H9 (cell line): ENCODE results near the gene CDK9. TPM values are rescaled to one million over a fixed set of nuclear protein-coding genes. Genes with fewer than 3 reads are reported as not detected.
"Not testable (repeated sequence)": the region's sequence is repeated elsewhere in the genome, so short reads cannot be mapped to it uniquely, and the experiment has no call there.

ENCODE experiments used
- DNase-seq: peaks from one replicate; pipeline ENCODE4 v3.0.0-alpha.2; 2017
- H2AFZ ChIP-seq: one replicate; pipeline ENCODE4 v1.6.1; 2013; ENCODE audit warnings: mild to moderate bottlenecking, low read length, control low read depth, moderate library complexity
- H2AK5ac ChIP-seq: 2 replicates; pipeline ENCODE4 v1.6.1; 2013; ENCODE audit warnings: low read length, control low read depth, mixed read lengths; ENCODE audit not compliant: insufficient read length
- H2BK120ac ChIP-seq: one replicate; pipeline ENCODE4 v1.6.1; 2013; ENCODE audit warnings: low read depth, mild to moderate bottlenecking, low read length, control low read depth, inconsistent platforms; ENCODE audit not compliant: poor library complexity, severe bottlenecking
- H2BK12ac ChIP-seq: 2 replicates; pipeline ENCODE4 v1.6.1; 2013; ENCODE audit warnings: low read length, control low read depth, mixed read lengths, low read depth; ENCODE audit not compliant: insufficient read length
- H2BK15ac ChIP-seq: 2 replicates; pipeline ENCODE4 v1.6.1; 2013; ENCODE audit warnings: low read depth, low read length, control low read depth
- H2BK20ac ChIP-seq: one replicate; pipeline ENCODE4 v1.6.1; 2013; ENCODE audit warnings: low read depth, mild to moderate bottlenecking, low read length, control low read depth, inconsistent platforms; ENCODE audit not compliant: poor library complexity, severe bottlenecking
- H2BK5ac ChIP-seq: 2 replicates; pipeline ENCODE4 v1.6.1; 2013; ENCODE audit warnings: low read length, control low read depth, mixed read lengths; ENCODE audit not compliant: insufficient read length
- H3K14ac ChIP-seq: 2 replicates; pipeline ENCODE4 v1.6.1; 2013; ENCODE audit warnings: low read length, control low read depth; ENCODE audit not compliant: insufficient read depth
- H3K18ac ChIP-seq: 2 replicates; pipeline ENCODE4 v1.6.1; 2013; ENCODE audit warnings: low read depth, mild to moderate bottlenecking, mixed read lengths, low read length, control low read depth; ENCODE audit not compliant: insufficient read length
- H3K23ac ChIP-seq: 2 replicates; pipeline ENCODE4 v1.6.1; 2013; ENCODE audit warnings: low read length, control low read depth, mixed read lengths, low read depth; ENCODE audit not compliant: insufficient read length
- H3K23me2 ChIP-seq: 2 replicates; pipeline ENCODE4 v1.6.1; 2013; ENCODE audit warnings: low read depth, mild to moderate bottlenecking, mixed read lengths, low read length, control low read depth; ENCODE audit not compliant: insufficient read length, poor library complexity, severe bottlenecking
- H3K27ac ChIP-seq: 2 replicates; pipeline ENCODE4 v1.5.1; 2013; ENCODE audit warnings: low read length, control low read depth, mixed read lengths, low read depth; ENCODE audit not compliant: insufficient read length
- H3K27me3 ChIP-seq: 2 replicates; pipeline ENCODE4 v1.6.1; 2013; ENCODE audit warnings: low read length, control low read depth, inconsistent platforms; ENCODE audit not compliant: insufficient read depth
- H3K4ac ChIP-seq: 2 replicates; pipeline ENCODE4 v1.6.1; 2013; ENCODE audit warnings: low read depth, mild to moderate bottlenecking, control low read depth, inconsistent platforms, low read length, moderate library complexity
- H3K4me1 ChIP-seq: 2 replicates; pipeline ENCODE4 v1.6.1; 2013; ENCODE audit warnings: low read length, control low read depth, inconsistent platforms; ENCODE audit not compliant: insufficient read depth
- H3K4me2 ChIP-seq: 2 replicates; pipeline ENCODE4 v1.6.1; 2013; ENCODE audit warnings: low read length, control low read depth, mixed read lengths; ENCODE audit not compliant: insufficient read length, insufficient read depth
- H3K56ac ChIP-seq: 2 replicates; pipeline ENCODE4 v1.6.1; 2013; ENCODE audit warnings: low read depth, mild to moderate bottlenecking, mixed read lengths, low read length, control low read depth; ENCODE audit not compliant: insufficient read length
- H3K79me1 ChIP-seq: 2 replicates; pipeline ENCODE4 v1.6.1; 2013; ENCODE audit warnings: low read depth, mild to moderate bottlenecking, moderate library complexity, low read length, control low read depth, inconsistent platforms; ENCODE audit not compliant: insufficient read depth, poor library complexity, severe bottlenecking
- H3K79me2 ChIP-seq: 2 replicates; pipeline ENCODE4 v1.6.1; 2013; ENCODE audit warnings: low read length, control low read depth, inconsistent platforms; ENCODE audit not compliant: insufficient read depth
- H3K9ac ChIP-seq: 2 replicates; pipeline ENCODE4 v1.6.1; 2013; ENCODE audit warnings: low read length, control low read depth, mixed read lengths; ENCODE audit not compliant: insufficient read length; ENCODE audit errors: extremely low read depth
- H3K9me3 ChIP-seq: one replicate; pipeline ENCODE4 v1.6.1; 2013; ENCODE audit warnings: low read depth, low read length, inconsistent platforms; ENCODE audit not compliant: control insufficient read depth
- H3T11ph ChIP-seq: one replicate; pipeline ENCODE4 v1.6.1; 2013; ENCODE audit warnings: mild to moderate bottlenecking, low read length, control low read depth, inconsistent platforms
- H4K20me1 ChIP-seq: one replicate; pipeline ENCODE4 v1.6.1; 2013; ENCODE audit not compliant: control insufficient read depth, insufficient read length, insufficient read depth
- H4K5ac ChIP-seq: 2 replicates; pipeline ENCODE4 v1.6.1; 2013; ENCODE audit warnings: low read depth, mild to moderate bottlenecking, mixed read lengths, low read length, control low read depth; ENCODE audit not compliant: insufficient read length
- H4K8ac ChIP-seq: replicated peaks from 2 replicates; pipeline ENCODE4 v1.6.1; 2013; ENCODE audit warnings: low read length, control low read depth, mixed read lengths, low read depth; ENCODE audit not compliant: insufficient read length
- H4K91ac ChIP-seq: 2 replicates; pipeline ENCODE4 v1.6.1; 2013; ENCODE audit warnings: low read depth, mild to moderate bottlenecking, moderate library complexity, mixed read lengths, low read length, control low read depth; ENCODE audit not compliant: insufficient read length
- H3K27ac Mint-ChIP-seq, 3 experiments: 2 replicates in 2 of 3; 3 replicates in 1 of 3; pipeline ENCODE4 v1.8.0; 2020 to 2021; ENCODE audit warnings: mixed read lengths in 3 of 3, mild to moderate bottlenecking in 1 of 3, moderate library complexity in 1 of 3
- H3K27me3 Mint-ChIP-seq: 2 replicates; pipeline ENCODE4 v1.8.0; 2021; ENCODE audit warnings: low read depth, mild to moderate bottlenecking, moderate library complexity, mixed read lengths
- H3K36me3 Mint-ChIP-seq, 3 experiments: 2 replicates in 2 of 3; 3 replicates in 1 of 3; pipeline ENCODE4 v1.8.0; 2020 to 2021; ENCODE audit warnings: low read depth in 3 of 3, mixed read lengths in 3 of 3; ENCODE audit not compliant: insufficient read depth in 1 of 3
- H3K4me1 Mint-ChIP-seq, 2 experiments: 2 replicates each; pipeline ENCODE4 v1.8.0; 2020; ENCODE audit warnings: mixed read lengths in 2 of 2
- H3K4me3 Mint-ChIP-seq, 2 experiments: 2 replicates in 1 of 2; 3 replicates in 1 of 2; pipeline ENCODE4 v1.8.0; 2020 to 2021; ENCODE audit warnings: mild to moderate bottlenecking in 2 of 2, mixed read lengths in 2 of 2, moderate library complexity in 1 of 2
- H3K9me3 Mint-ChIP-seq, 2 experiments: 2 replicates in 1 of 2; 3 replicates in 1 of 2; pipeline ENCODE4 v1.8.0; 2020; ENCODE audit warnings: mild to moderate bottlenecking in 2 of 2, mixed read lengths in 2 of 2, moderate library complexity in 1 of 2
- WGBS: extraction: QIAGEN DNeasy Blood & Tissue Kit; methylation state at CpG from one replicate; pipeline ENCODE4 v1.1.7; 2013; ENCODE audit warnings: missing lambda C conversion rate, low lambda C conversion rate, mixed read lengths; ENCODE audit not compliant: insufficient read length; ENCODE audit errors: extremely low coverage; 5-methylcytosine and 5-hydroxymethylcytosine counted together
- total RNA-seq: library from RNA; stranded (reverse); gene quantifications from 2 replicates; pipeline ENCODE4 v1.2.1, GENCODE V29; 2021
- TF ChIP-seq, protein P1 (sequence below): fragments of 200-600 bp; sonication (generic); conservative IDR thresholded peaks from 3 replicates; pipeline ENCODE4 v1.8.0; 2021; ENCODE audit warnings: antibody characterized with exemption, mild to moderate bottlenecking

Gene CDK9
- total RNA-seq, 1 experiment from 2014 or later, result 85.7 TPM

DNA sequence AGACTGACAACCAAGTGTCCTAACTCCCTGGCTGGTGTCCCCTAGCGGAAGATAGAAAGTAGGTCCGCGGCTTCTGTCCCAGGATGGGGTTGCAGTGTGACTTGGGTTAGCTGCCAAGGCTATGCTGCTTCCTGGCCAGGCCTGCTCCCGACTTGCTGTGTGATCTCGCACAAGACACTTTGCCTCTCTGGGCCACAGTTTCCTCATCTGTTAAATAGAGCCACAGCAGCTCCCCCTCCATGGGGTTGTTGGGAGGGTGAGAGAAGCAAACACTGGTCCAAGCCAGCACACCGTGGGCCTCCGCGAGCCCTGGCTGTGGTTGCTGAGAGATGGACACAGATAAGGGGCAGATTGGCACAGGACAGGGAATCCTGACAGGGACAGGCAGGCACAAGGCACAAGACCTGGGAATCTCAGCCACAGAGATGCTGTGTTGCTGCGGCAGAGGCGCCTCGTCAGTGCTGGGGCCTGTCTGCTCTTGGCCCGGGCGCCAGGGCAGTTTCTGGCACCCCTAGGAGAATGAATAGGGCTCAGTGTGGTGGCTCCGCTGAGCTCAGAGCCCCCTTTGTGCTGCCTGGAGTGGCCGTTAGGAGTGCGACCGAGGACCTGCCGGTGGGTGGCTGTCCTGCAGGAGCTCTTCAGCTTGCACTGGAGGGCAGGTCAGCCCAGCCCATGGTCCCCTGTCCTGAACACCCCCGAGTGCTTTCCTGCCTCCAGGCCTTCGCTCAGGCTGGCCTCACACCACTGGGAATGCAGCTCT is 5.5 kb upstream of the CDK9 start:
- no peak overlapping the region for H4K5ac ChIP-seq
- H2BK12ac ChIP-seq, result no peak overlapping the region
- no peak overlapping the region for H3T11ph ChIP-seq
- H3K4me1 ChIP-seq, result no peaks in the 10 kb centered on the region; the same call in 1 of the 2 replicates
- H3K14ac ChIP-seq, result no peak overlapping the region; the same call in 1 of the 2 replicates
- no peak overlapping the region for H2BK20ac ChIP-seq
- WGBS, result no CpG with 5 or more reads among the region's 20 CpGs
- no peak overlapping the region for H3K23ac ChIP-seq
- no peaks in the 10 kb centered on the region for H3K79me2 ChIP-seq
- no peaks in the 10 kb centered on the region for H3K9me3 ChIP-seq
- no peak overlapping the region for H3K27ac ChIP-seq
- no peaks in the 10 kb centered on the region for H3K9me3 Mint-ChIP-seq
- H3K27me3 ChIP-seq, result no peaks in the 10 kb centered on the region; the same call in 1 of the 2 replicates
- no peak overlapping the region for H4K91ac ChIP-seq
- no peak overlapping the region for H3K4me2 ChIP-seq
- no peak overlapping the region; a peak in 1 of 7 replicates for H3K27ac Mint-ChIP-seq
- H2AK5ac ChIP-seq, result no peak overlapping the region
- H3K23me2 ChIP-seq, result peaks cover 2% of the 10 kb centered on the region
- no peak overlapping the region for H3K4me3 Mint-ChIP-seq
- no peak overlapping the region for H3K4ac ChIP-seq
- H3K79me1 ChIP-seq, result no peaks in the 10 kb centered on the region
- no peak overlapping the region for H2AFZ ChIP-seq
- H3K56ac ChIP-seq, result no peak overlapping the region
- no peak overlapping the region for H2BK5ac ChIP-seq
- no peaks in the 10 kb centered on the region for H4K20me1 ChIP-seq
- no peak overlapping the region for H4K8ac ChIP-seq
- H3K36me3 Mint-ChIP-seq, result no peaks in the 10 kb centered on the region
- no peak overlapping the region for H3K18ac ChIP-seq
- peaks cover 9 to 38% of the 10 kb centered on the region in 2 experiments for H3K4me1 Mint-ChIP-seq
- peaks cover 6% of the 10 kb centered on the region for H3K27me3 Mint-ChIP-seq
- no peak for DNase-seq
- H2BK120ac ChIP-seq, result no peak overlapping the region
- TF ChIP-seq, protein P1, sequence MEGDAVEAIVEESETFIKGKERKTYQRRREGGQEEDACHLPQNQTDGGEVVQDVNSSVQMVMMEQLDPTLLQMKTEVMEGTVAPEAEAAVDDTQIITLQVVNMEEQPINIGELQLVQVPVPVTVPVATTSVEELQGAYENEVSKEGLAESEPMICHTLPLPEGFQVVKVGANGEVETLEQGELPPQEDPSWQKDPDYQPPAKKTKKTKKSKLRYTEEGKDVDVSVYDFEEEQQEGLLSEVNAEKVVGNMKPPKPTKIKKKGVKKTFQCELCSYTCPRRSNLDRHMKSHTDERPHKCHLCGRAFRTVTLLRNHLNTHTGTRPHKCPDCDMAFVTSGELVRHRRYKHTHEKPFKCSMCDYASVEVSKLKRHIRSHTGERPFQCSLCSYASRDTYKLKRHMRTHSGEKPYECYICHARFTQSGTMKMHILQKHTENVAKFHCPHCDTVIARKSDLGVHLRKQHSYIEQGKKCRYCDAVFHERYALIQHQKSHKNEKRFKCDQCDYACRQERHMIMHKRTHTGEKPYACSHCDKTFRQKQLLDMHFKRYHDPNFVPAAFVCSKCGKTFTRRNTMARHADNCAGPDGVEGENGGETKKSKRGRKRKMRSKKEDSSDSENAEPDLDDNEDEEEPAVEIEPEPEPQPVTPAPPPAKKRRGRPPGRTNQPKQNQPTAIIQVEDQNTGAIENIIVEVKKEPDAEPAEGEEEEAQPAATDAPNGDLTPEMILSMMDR, result no peak
- H3K9ac ChIP-seq, result no peak overlapping the region
- no peak overlapping the region for H2BK15ac ChIP-seq

DNA sequence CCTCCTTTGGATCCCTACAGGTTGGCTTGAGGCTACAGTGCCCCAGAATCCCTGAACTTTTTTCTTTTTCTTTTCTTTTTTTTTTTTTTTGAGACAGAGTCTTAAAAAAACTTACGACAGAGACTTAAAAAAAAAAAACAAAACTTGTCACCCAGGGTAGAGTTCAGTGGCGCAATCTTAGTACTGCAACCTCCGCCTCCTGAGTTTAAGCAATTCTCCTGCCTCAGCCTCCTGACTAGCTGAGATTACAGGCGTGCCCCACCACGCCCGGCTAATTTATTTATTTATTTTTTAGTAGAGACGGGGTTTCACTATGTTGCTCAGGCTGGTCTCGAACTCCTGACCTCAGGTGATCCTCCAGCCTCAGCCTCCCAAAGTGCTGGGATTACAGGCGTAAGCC is 4.9 kb upstream of the CDK9 start:
- H3K4ac ChIP-seq, H2BK15ac ChIP-seq, H4K5ac ChIP-seq, H3K9me3 ChIP-seq, H2AFZ ChIP-seq, H4K20me1 ChIP-seq, H2BK5ac ChIP-seq, H3K14ac ChIP-seq, H3T11ph ChIP-seq, H3K4me1 ChIP-seq, H3K9me3 Mint-ChIP-seq, H3K27ac ChIP-seq, H3K27ac Mint-ChIP-seq, H3K79me2 ChIP-seq, H3K23me2 ChIP-seq, H3K4me3 Mint-ChIP-seq, H3K79me1 ChIP-seq, H2BK120ac ChIP-seq, H3K27me3 Mint-ChIP-seq, H3K4me2 ChIP-seq, H2AK5ac ChIP-seq, H3K56ac ChIP-seq, H2BK20ac ChIP-seq, H3K27me3 ChIP-seq, H3K23ac ChIP-seq, DNase-seq, H3K18ac ChIP-seq, H3K36me3 Mint-ChIP-seq, H2BK12ac ChIP-seq, H3K9ac ChIP-seq, H4K91ac ChIP-seq, H4K8ac ChIP-seq: not testable (repeated sequence)
- H3K4me1 Mint-ChIP-seq, result peaks cover 9 to 38% of the 10 kb centered on the region in 2 experiments
- no CpG with 5 or more reads among the region's 9 CpGs for WGBS
